ENCODE data around the gene ARPC4.
A peak's percentile ranks its signal among the peaks of the same experiment; 100 is the strongest.

Gene ARPC4

DNA sequence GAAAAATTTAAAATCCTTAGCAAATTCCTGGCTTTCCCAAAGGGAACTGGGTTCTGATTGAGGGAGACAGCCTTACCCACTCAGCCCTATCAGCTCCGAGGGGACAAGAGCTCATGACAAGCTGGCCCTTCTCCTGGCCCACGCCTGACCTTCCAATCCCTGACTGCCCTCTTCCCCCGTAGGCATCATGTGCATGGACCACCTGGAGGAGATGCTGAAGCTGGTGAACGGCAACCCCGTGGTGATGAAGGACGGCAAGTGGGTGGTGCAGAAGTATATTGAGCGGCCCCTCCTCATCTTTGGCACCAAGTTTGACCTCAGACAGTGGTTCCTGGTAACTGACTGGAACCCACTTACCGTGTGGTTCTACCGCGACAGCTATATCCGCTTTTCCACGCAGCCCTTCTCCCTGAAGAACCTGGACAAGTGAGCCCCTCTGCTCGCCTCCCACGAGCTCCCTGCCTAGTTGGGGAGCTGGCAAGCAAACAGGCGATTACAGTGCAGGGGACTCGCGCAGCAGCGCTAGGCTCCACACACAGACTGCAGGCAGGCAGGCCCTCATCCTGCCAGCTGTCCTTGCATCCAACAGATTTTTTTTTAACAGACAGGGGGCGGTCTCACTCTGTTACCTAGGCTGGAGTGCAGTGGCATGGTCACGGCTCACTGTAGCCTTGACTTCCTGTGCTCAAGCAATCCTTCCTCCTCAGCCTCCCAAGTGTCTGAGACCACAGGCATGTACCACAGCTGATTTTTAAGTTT lies 34.1 kb downstream of the ARPC4 start:
- no peak overlapping the region for H3K27ac ChIP-seq (ENCODE audit: low read length)
- H3K27me3 ChIP-seq (replicated peaks; ENCODE audit: insufficient read depth, low read length), result no peaks in the 10 kb centered on the region
- H2AFZ ChIP-seq (ENCODE audit: low read length), result no peak overlapping the region
- H4K20me1 ChIP-seq (ENCODE audit: insufficient read depth, low read length), result no peaks in the 10 kb centered on the region
- no peaks in the 10 kb centered on the region for H3K36me3 ChIP-seq (replicated peaks; ENCODE audit: insufficient read depth, low read length)
- no peaks in the 10 kb centered on the region for H3K79me2 ChIP-seq (ENCODE audit: low read length)
- H3K4me1 ChIP-seq (ENCODE audit: low read length), result no peaks in the 10 kb centered on the region
- no peak overlapping the region for H3K4me2 ChIP-seq (ENCODE audit: low read depth, low read length)
- no peak overlapping the region for H3K4me3 ChIP-seq (ENCODE audit: low read length)
- H3K9me3 ChIP-seq (replicated peaks; ENCODE audit: insufficient read depth, low read length), result no peaks in the 10 kb centered on the region
- no peaks in the 10 kb centered on the region for H3K9me2 ChIP-seq (replicated peaks; ENCODE audit: insufficient read depth, low read length)
- no peak overlapping the region for H3K9ac ChIP-seq (ENCODE audit: low read length)
- no peaks in the 10 kb centered on the region for H3F3A ChIP-seq (ENCODE audit: insufficient read depth, low read length)
- DNase-seq, result peak; percentile 8
- TF ChIP-seq EZH2phosphoT487 (IDR thresholded peaks at IDR 0.05; ENCODE audit: low read length), result no peak
- TF ChIP-seq, protein P1, sequence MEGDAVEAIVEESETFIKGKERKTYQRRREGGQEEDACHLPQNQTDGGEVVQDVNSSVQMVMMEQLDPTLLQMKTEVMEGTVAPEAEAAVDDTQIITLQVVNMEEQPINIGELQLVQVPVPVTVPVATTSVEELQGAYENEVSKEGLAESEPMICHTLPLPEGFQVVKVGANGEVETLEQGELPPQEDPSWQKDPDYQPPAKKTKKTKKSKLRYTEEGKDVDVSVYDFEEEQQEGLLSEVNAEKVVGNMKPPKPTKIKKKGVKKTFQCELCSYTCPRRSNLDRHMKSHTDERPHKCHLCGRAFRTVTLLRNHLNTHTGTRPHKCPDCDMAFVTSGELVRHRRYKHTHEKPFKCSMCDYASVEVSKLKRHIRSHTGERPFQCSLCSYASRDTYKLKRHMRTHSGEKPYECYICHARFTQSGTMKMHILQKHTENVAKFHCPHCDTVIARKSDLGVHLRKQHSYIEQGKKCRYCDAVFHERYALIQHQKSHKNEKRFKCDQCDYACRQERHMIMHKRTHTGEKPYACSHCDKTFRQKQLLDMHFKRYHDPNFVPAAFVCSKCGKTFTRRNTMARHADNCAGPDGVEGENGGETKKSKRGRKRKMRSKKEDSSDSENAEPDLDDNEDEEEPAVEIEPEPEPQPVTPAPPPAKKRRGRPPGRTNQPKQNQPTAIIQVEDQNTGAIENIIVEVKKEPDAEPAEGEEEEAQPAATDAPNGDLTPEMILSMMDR (IDR thresholded peaks at IDR 0.05; ENCODE audit: low read length), result peak; percentile 13

DNA sequence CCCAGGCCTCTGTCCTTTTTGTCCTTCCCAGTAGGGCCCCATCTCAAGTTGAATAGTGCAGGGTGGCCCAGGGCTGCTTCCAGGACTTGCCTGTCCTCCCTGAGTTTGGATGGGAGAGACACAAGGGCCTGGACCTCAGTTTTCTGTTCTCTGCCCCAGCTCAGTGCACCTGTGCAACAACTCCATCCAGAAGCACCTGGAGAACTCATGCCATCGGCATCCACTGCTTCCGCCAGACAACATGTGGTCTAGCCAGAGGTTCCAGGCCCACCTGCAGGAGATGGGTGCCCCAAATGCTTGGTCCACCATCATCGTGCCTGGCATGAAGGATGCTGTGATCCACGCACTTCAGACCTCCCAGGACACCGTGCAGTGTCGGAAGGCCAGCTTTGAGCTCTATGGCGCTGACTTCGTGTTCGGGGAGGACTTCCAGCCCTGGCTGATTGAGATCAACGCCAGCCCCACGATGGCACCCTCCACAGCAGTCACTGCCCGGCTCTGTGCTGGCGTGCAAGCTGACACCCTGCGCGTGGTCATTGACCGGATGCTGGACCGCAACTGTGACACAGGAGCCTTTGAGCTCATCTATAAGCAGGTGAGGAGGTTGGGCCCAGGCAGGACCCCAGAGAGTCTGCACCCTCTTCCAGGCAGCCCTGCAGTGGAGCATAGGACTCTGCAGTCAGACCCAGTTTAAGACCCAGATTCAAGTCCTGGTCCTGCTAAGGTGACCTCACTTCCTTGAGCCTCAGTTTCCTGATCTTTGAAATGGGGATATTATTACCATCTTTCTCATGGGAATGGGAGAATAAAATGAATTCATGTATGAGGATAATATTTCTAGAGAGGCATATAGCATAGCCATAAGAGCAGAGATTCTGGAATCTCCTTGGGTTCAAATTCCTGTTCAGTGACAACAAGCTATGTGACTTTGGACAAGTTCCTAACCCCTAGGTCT lies 36.2 kb downstream of the ARPC4 start:
- Histone ChIP-seq H3K27me3 (replicated peaks; ENCODE audit: insufficient read depth, low read length) (no peaks in the 10 kb centered on the region), H3K27ac (ENCODE audit: low read length) (no peak overlapping the region), H3K4me2 (ENCODE audit: low read depth, low read length) (no peak overlapping the region), H2AFZ (ENCODE audit: low read length) (no peak overlapping the region), H3K9ac (ENCODE audit: low read length) (no peak overlapping the region), H3K4me3 (ENCODE audit: low read length) (no peak overlapping the region), H3K9me3 (replicated peaks; ENCODE audit: insufficient read depth, low read length) (no peaks in the 10 kb centered on the region), H3K79me2 (ENCODE audit: low read length) (no peaks in the 10 kb centered on the region), H3K4me1 (ENCODE audit: low read length) (no peaks in the 10 kb centered on the region), H3K9me2 (replicated peaks; ENCODE audit: insufficient read depth, low read length) (no peaks in the 10 kb centered on the region), H3F3A (ENCODE audit: insufficient read depth, low read length) (no peaks in the 10 kb centered on the region), H4K20me1 (ENCODE audit: insufficient read depth, low read length) (no peaks in the 10 kb centered on the region), H3K36me3 (replicated peaks; ENCODE audit: insufficient read depth, low read length) (no peaks in the 10 kb centered on the region)
- no peak for DNase-seq
- TF ChIP-seq EZH2phosphoT487 (IDR thresholded peaks at IDR 0.05; ENCODE audit: low read length) (no peak), EZH2 (optimal IDR thresholded peaks at IDR 0.05; ENCODE audit: low read depth, low read length) (no peak)
- TF ChIP-seq, protein P1 (IDR thresholded peaks at IDR 0.05; ENCODE audit: low read length), result no peak

DNA sequence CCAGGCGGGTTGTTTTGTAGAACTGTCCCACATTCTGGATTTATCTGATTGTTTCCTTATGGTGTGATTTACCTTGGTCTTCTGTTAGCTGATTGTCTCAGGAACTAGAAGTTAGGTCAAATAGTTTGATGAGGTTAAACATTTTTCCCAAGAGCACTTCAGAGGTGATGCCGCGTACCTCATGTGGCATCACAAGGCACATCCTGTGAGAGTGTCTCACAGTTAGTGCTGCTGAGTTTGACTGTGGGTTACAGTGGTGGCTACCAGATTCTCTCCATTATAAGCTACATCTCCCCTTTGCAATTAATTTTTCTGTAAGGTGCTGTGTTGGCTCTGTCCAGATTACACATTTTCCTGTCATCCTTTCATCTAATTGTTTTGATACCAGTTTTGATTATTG lies 38.4 kb downstream of the ARPC4 start:
- H4K20me1 ChIP-seq (ENCODE audit: insufficient read depth, low read length), result no peaks in the 10 kb centered on the region
- H3F3A ChIP-seq (ENCODE audit: insufficient read depth, low read length), result no peaks in the 10 kb centered on the region
- H3K79me2 ChIP-seq (ENCODE audit: low read length), result no peaks in the 10 kb centered on the region
- no peaks in the 10 kb centered on the region for H3K4me1 ChIP-seq (ENCODE audit: low read length)
- no peak overlapping the region for H3K4me2 ChIP-seq (ENCODE audit: low read depth, low read length)
- H3K9ac ChIP-seq (ENCODE audit: low read length), result no peak overlapping the region
- no peak overlapping the region for H3K27ac ChIP-seq (ENCODE audit: low read length)
- DNase-seq, result no peak
- no peak overlapping the region for H3K4me3 ChIP-seq (ENCODE audit: low read length)
- TF ChIP-seq EZH2phosphoT487 (IDR thresholded peaks at IDR 0.05; ENCODE audit: low read length) (no peak), EZH2 (optimal IDR thresholded peaks at IDR 0.05; ENCODE audit: low read depth, low read length) (no peak)
- TF ChIP-seq, protein P1 (IDR thresholded peaks at IDR 0.05; ENCODE audit: low read length), result no peak
- H2AFZ ChIP-seq (ENCODE audit: low read length), result no peak overlapping the region
- no peaks in the 10 kb centered on the region for H3K27me3 ChIP-seq (replicated peaks; ENCODE audit: insufficient read depth, low read length)
- H3K36me3 ChIP-seq (replicated peaks; ENCODE audit: insufficient read depth, low read length), result no peaks in the 10 kb centered on the region
- no peaks in the 10 kb centered on the region for H3K9me2 ChIP-seq (replicated peaks; ENCODE audit: insufficient read depth, low read length)
- no peaks in the 10 kb centered on the region for H3K9me3 ChIP-seq (replicated peaks; ENCODE audit: insufficient read depth, low read length)

All from MM.1S (cell line).